Mammary epithelial cell (primary cell): Measurements from ENCODE around the gene NRROS.

Source experiments
- EZH2 ChIP-seq: IDR thresholded peaks from 2 replicates; pipeline ENCODE4 v1.6.1; 2012; ENCODE audit warnings: low read length, inconsistent platforms, borderline replicate concordance
- TF ChIP-seq, protein P1 (sequence below), 2 donors: IDR thresholded peaks in 1 of 2; conservative IDR thresholded peaks in 1 of 2; 2 replicates each; pipeline ENCODE4 v1.5.1; 2011 to 2012; ENCODE audit warnings: inconsistent platforms in 2 of 2, low read length in 2 of 2, mild to moderate bottlenecking in 2 of 2, control low read depth in 1 of 2, low read depth in 1 of 2; ENCODE audit not compliant: insufficient read depth in 1 of 2; ENCODE audit errors: extremely low read depth in 1 of 2

DNA sequence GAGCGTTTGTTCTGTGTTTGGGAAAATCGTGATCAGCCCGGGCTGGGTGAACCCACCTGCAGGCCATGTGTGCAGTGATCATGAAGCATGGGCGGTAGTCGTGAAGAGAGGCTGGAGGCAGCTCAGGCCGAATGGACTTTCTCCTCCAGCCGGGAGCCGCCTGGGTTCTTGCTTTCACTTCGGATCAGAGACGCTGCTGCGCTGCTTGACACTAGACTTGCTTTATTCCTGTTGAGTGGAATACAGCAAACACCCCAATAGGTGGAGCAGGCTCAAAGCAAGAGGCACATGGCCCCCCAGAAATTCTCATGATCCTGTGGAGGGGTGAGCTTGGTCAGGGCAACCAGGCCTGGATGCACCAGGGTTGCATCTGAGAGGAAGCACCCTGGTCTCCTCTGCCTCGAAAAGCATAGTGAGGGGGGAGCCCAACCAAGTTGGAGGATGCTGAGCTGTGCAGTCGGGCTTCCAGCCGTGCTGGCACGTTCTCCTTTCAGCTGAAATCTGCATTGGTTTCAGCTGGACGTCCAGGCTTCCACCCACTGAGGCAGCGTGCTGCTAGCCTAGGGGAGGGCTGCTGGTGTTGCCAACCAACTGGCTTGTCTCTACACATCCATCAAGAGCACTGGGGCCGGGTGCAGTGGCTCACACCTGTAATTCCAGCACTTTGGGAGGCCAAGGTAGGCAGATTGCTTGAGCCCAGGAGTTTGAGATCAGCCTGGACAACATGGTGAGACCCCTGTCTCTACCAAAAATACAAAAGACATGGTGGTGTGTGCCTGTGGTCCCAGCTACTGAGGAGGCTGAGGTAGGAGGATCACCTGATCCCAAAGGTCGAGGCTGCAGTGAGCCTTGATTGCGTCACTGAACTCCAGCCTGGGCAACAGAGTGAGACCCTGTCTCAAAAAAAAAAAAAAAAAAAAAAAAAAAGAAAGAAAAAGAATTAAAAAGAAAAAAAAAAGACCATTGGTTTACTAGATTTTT is 2.8 kb upstream of the NRROS start:
- TF ChIP-seq, protein P1, sequence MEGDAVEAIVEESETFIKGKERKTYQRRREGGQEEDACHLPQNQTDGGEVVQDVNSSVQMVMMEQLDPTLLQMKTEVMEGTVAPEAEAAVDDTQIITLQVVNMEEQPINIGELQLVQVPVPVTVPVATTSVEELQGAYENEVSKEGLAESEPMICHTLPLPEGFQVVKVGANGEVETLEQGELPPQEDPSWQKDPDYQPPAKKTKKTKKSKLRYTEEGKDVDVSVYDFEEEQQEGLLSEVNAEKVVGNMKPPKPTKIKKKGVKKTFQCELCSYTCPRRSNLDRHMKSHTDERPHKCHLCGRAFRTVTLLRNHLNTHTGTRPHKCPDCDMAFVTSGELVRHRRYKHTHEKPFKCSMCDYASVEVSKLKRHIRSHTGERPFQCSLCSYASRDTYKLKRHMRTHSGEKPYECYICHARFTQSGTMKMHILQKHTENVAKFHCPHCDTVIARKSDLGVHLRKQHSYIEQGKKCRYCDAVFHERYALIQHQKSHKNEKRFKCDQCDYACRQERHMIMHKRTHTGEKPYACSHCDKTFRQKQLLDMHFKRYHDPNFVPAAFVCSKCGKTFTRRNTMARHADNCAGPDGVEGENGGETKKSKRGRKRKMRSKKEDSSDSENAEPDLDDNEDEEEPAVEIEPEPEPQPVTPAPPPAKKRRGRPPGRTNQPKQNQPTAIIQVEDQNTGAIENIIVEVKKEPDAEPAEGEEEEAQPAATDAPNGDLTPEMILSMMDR (conservative IDR thresholded peaks at IDR 0.05 in 1 of 2, IDR thresholded peaks at IDR 0.05 in 1 of 2; ENCODE audit: extremely low read depth in 1 of 2, insufficient read depth in 1 of 2, low read depth in 1 of 2, low read length in 2 of 2), result no peak
- no peak for TF ChIP-seq EZH2
